Naive thymus-derived CD4-positive, alpha-beta T cell (primary cell): Measurements from ENCODE around the gene CCDC171. TPM values are rescaled to one million over a fixed set of nuclear protein-coding genes. Genes with fewer than 3 reads are reported as not detected.

Source experiments
- ATAC-seq: fragments of 150-1000 bp; cut with Tn5 transposase; 2 replicates; pipeline ENCODE4 v1.10.0; 2021; ENCODE audit warnings: mild to moderate bottlenecking, moderate library complexity
- CTCF ChIA-PET: fragments of 350-600 bp; sonication (Branson Sonifier 250); formaldehyde crosslinking; loops from one replicate; lab custom pipeline; 2021; ENCODE audit warnings: antibody characterized with exemption; lab: Charles Lee
- POLR2A ChIA-PET: fragments of 350-600 bp; sonication (Branson Sonifier 250); formaldehyde crosslinking; loops from one replicate; lab custom pipeline; 2021; ENCODE audit warnings: antibody characterized with exemption, inconsistent platforms; lab: Charles Lee
- DNase-seq, 9 donors: peaks; one replicate each; pipeline versions ENCODE4 v3.0.0 to v3.0.0-alpha.2; 2020 to 2022; ENCODE audit warnings: mixed read lengths in 1 of 9
- H3K27ac ChIP-seq: one replicate; pipeline ENCODE4 v1.7.0; 2013; ENCODE audit warnings: mild to moderate bottlenecking, low read depth, low read length, moderate library complexity
- H3K27me3 ChIP-seq, 2 donors: one replicate each; pipeline ENCODE4 v1.7.0; 2013; ENCODE audit warnings: low read length in 2 of 2, mild to moderate bottlenecking in 2 of 2, moderate library complexity in 2 of 2; ENCODE audit not compliant: control insufficient read depth in 2 of 2, insufficient read depth in 2 of 2
- H3K36me3 ChIP-seq, 3 experiments: 1 replicate in 2 of 3; 2 replicates in 1 of 3; pipeline ENCODE4 v1.7.0; 2013; ENCODE audit warnings: low read length in 3 of 3, mild to moderate bottlenecking in 3 of 3, moderate library complexity in 1 of 3; ENCODE audit not compliant: insufficient read depth in 3 of 3, control insufficient read depth in 2 of 3
- H3K4me1 ChIP-seq, 2 donors: one replicate each; pipeline ENCODE4 v1.7.0; 2013; ENCODE audit warnings: low read length in 2 of 2, mild to moderate bottlenecking in 2 of 2, moderate library complexity in 1 of 2; ENCODE audit not compliant: control insufficient read depth in 2 of 2, insufficient read depth in 2 of 2
- H3K4me3 ChIP-seq: 2 replicates; pipeline ENCODE4 v1.7.0; 2013; ENCODE audit warnings: mild to moderate bottlenecking, low read length
- H3K9me3 ChIP-seq, 3 experiments: 1 replicate in 2 of 3; 2 replicates in 1 of 3; pipeline ENCODE4 v1.7.0; 2013; ENCODE audit warnings: low read length in 3 of 3; ENCODE audit not compliant: control insufficient read depth in 2 of 3
- H3K27ac Mint-ChIP-seq, 9 donors: one replicate each; pipeline ENCODE4 v1.8.0; 2020 to 2022; ENCODE audit warnings: mixed read lengths in 9 of 9, mild to moderate bottlenecking in 8 of 9, moderate library complexity in 5 of 9, inconsistent platforms in 2 of 9
- H3K27me3 Mint-ChIP-seq, 5 donors: one replicate each; pipeline ENCODE4 v1.8.0; 2021 to 2022; ENCODE audit warnings: mixed read lengths in 5 of 5, mild to moderate bottlenecking in 1 of 5
- H3K36me3 Mint-ChIP-seq, 5 donors: one replicate each; pipeline ENCODE4 v1.8.0; 2020 to 2022; ENCODE audit warnings: mixed read lengths in 5 of 5, mild to moderate bottlenecking in 3 of 5, inconsistent platforms in 1 of 5
- H3K4me1 Mint-ChIP-seq, 7 donors: one replicate each; pipeline ENCODE4 v1.8.0; 2020 to 2022; ENCODE audit warnings: mixed read lengths in 7 of 7, mild to moderate bottlenecking in 3 of 7, inconsistent platforms in 1 of 7
- H3K4me3 Mint-ChIP-seq, 10 donors: one replicate each; pipeline ENCODE4 v1.8.0; 2020 to 2022; ENCODE audit warnings: mild to moderate bottlenecking in 10 of 10, mixed read lengths in 10 of 10, moderate library complexity in 6 of 10, inconsistent platforms in 2 of 10
- H3K9me3 Mint-ChIP-seq, 11 donors: one replicate each; pipeline ENCODE4 v1.8.0; 2020 to 2022; ENCODE audit warnings: mixed read lengths in 11 of 11, mild to moderate bottlenecking in 4 of 11, inconsistent platforms in 1 of 11, moderate library complexity in 1 of 11
- intact Hi-C, 2 donors: fragments of 100-400 bp; cut with micrococcal nuclease; formaldehyde crosslinking; loops; one replicate each; pipeline ENCODE4 v1.15.1; 2023
- polyA plus RNA-seq, 2 donors: library from polyadenylated mRNA; unstranded; fragments of 300-500 nt; fragmentation: Illumina TruSeq; gene quantifications; one replicate each; pipeline ENCODE4 v1.2.3, GENCODE V29; 2021
- total RNA-seq, 6 experiments: library from RNA in 5 of 6; stranded (reverse) in 5 of 6; gene quantifications; 1 replicate in 5 of 6; 2 replicates in 1 of 6; pipeline ENCODE4 v1.2.3 and lab custom pipeline; 2021 to 2026

The CCDC171 gene
- total and polyA plus RNA-seq, 7 experiments from 2014 or later = 0.19 to 3.7 (median 1.1) TPM

DNA sequence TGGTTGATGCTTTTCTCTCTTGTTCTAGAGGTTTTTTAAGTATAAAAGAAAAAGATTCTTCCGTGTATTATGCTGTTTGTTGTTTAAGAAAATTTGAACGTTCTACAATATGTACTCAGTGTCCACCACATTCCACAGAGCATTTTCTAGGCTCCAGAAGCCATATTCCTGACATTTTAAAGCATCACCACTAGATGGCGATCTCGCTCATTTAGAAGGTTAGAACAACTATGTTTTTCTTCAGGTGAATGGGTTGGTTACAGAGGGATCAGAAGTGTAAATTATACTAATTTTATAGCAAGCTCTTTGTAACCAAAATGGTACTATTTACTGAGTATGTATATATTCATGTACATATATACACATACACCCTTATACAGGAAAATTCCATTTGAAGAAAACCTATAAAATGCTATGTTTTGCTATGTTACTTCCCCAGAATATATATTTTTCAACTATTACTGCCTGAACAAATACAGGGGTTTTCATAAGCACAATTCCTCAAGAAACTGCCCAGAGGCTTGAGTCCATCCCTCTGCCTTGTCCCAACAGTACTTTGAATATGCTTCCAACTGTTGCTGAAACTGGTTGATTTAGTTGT, 284.3 kb downstream of the CCDC171 start:
- H3K27me3 Mint-ChIP-seq = no peaks in the 10 kb centered on the region
- POLR2A ChIA-PET = no interaction called here
- H3K27ac ChIP-seq = no peak overlapping the region
- H3K4me3 ChIP-seq = no peak overlapping the region
- no peak overlapping the region for H3K4me3 Mint-ChIP-seq
- CTCF ChIA-PET = interaction anchor here (1.2 kb wide), 1 partner anchor 30 kb away, joined by 3 read pairs; no protein-coding TSS in a partner anchor
- no peaks in the 10 kb centered on the region for H3K27me3 ChIP-seq
- no peaks in the 10 kb centered on the region for H3K9me3 ChIP-seq
- H3K36me3 Mint-ChIP-seq = no peaks in the 10 kb centered on the region
- DNase-seq = peak in 5 of 9 donors; percentile 13 to 41 (median 24)
- H3K4me1 Mint-ChIP-seq = peaks cover 0 to 4% (median 0%) of the 10 kb centered on the region in 7 donors
- H3K27ac Mint-ChIP-seq = no peak overlapping the region
- H3K36me3 ChIP-seq = no peaks in the 10 kb centered on the region
- H3K9me3 Mint-ChIP-seq = no peaks in the 10 kb centered on the region
- peak; percentile 50 for ATAC-seq
- intact Hi-C loops = loop anchor here in 1 of 2 donors (1.0 kb wide), 1 partner anchor 296 kb away; no protein-coding TSS in a partner anchor
- no peaks in the 10 kb centered on the region for H3K4me1 ChIP-seq

DNA sequence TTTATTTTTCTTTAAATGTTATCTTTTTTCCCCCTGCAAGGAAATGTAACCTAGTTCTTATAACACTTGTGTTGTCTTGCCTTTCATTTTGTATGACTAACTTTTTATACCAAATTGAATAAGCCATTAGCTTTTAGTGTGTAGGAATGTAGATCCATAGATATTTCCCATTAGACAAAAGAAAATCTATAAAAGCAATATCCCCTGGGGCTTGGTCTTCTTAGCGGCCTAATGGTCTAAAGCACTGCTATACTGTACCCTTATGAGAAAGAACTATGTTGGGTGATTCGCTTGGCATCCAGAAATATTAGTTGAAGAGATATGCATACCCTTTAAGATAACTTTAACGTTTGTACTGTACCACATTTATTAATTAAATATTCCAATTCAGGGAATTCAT, 289.2 kb downstream of the CCDC171 start:
- Histone ChIP-seq H3K27me3 (no peaks in the 10 kb centered on the region), H3K27ac (no peak overlapping the region), H3K36me3 (no peaks in the 10 kb centered on the region), H3K4me3 (no peak overlapping the region), H3K4me1 (no peaks in the 10 kb centered on the region), H3K9me3 (no peaks in the 10 kb centered on the region)
- Mint-ChIP-seq H3K9me3 (no peaks in the 10 kb centered on the region), H3K36me3 (no peaks in the 10 kb centered on the region), H3K4me3 (no peak overlapping the region), H3K4me1 (peaks cover 0 to 2% (median 0%) of the 10 kb centered on the region in 7 donors), H3K27ac (no peak overlapping the region), H3K27me3 (no peaks in the 10 kb centered on the region)
- ChIA-PET CTCF (no interaction called here), POLR2A (no interaction called here)
- intact Hi-C loops = no loop called here
- ATAC-seq = no peak
- DNase-seq = no peak

DNA sequence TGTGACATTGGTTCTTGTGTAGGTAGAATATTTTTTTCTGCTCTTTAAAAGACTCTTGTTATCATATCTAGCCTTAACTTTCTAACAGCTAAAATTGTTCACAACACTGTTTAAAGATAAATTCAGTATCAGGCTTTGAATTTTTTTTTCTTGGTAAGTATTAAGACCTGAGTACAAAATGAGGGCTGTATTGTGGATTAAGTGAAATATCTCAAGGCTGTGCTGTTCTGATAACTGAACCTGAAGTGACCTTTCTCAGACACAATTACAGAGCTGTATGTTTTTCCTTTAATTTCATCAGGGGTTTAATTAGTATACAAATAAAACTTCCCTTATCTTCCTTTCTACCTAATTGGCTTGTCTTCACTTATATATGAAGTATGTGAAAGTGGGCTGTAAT, 290.5 kb downstream of the CCDC171 start:
- CTCF ChIA-PET = interaction anchor here (0.9 kb wide), 1 partner anchor 30 kb away, joined by 3 read pairs; no protein-coding TSS in a partner anchor
- Histone ChIP-seq H3K4me1 (no peaks in the 10 kb centered on the region), H3K9me3 (no peaks in the 10 kb centered on the region), H3K36me3 (no peaks in the 10 kb centered on the region), H3K27ac (no peak overlapping the region), H3K27me3 (no peaks in the 10 kb centered on the region), H3K4me3 (no peak overlapping the region)
- H3K27me3 Mint-ChIP-seq = no peaks in the 10 kb centered on the region
- intact Hi-C loops = no loop called here
- ATAC-seq = no peak
- H3K27ac Mint-ChIP-seq = no peak overlapping the region
- no peak overlapping the region for H3K4me3 Mint-ChIP-seq
- no peaks in the 10 kb centered on the region for H3K36me3 Mint-ChIP-seq
- no peaks in the 10 kb centered on the region for H3K4me1 Mint-ChIP-seq
- POLR2A ChIA-PET = no interaction called here
- no peaks in the 10 kb centered on the region for H3K9me3 Mint-ChIP-seq
- DNase-seq = no peak

DNA sequence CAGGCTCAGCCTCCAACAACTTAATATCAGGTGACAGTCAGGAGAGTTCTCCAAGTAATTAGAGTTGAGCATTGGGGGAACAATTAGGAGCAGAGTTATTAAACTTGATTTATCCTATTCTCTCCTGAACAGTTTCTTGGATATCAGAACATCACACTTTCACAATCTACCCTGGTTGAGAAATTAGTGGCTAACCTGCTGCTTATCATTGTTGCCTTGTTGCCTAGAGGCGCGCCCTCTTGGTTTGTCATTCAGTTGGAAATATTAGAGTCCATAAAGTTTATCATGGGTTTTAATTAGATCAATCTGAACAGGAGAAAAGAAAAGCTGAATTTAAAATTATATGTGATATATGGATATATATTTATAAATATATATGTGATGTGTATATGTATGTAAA, 291.1 kb downstream of the CCDC171 start:
- no peak overlapping the region for H3K4me3 ChIP-seq
- no peaks in the 10 kb centered on the region for H3K9me3 ChIP-seq
- H3K4me1 Mint-ChIP-seq = no peaks in the 10 kb centered on the region
- H3K36me3 ChIP-seq = no peaks in the 10 kb centered on the region
- intact Hi-C loops = no loop called here
- no peaks in the 10 kb centered on the region for H3K4me1 ChIP-seq
- no peak for DNase-seq
- ChIA-PET POLR2A (no interaction called here), CTCF (interaction anchor here (0.9 kb wide), 1 partner anchor 29 kb away, joined by 3 read pairs; no protein-coding TSS in a partner anchor)
- ATAC-seq = no peak
- no peaks in the 10 kb centered on the region for H3K9me3 Mint-ChIP-seq
- H3K27me3 ChIP-seq = no peaks in the 10 kb centered on the region
- no peak overlapping the region for H3K27ac Mint-ChIP-seq
- H3K4me3 Mint-ChIP-seq = no peak overlapping the region
- H3K27me3 Mint-ChIP-seq = no peaks in the 10 kb centered on the region
- H3K36me3 Mint-ChIP-seq = no peaks in the 10 kb centered on the region
- H3K27ac ChIP-seq = no peak overlapping the region

DNA sequence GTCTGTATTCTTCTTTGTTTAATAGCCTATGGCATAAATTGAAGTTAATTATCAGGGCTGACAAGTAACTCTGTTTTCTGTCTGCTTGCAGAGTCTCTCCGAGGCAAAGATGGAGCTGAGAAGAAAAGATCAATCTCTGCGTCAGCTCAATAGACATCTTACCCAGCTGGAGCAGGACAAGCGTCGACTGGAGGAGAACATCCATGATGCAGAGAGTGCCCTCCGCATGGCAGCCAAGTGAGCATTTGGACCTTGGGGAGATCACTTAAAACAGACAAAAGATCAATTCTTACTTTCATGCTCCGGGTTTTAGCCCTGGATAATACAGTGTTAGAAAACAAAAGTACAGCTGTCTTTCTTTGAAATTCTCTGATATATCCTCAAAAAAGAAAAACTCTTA, 293.8 kb downstream of the CCDC171 start:
- DNase-seq (no peak), ATAC-seq (no peak)
- ChIA-PET CTCF (no interaction called here), POLR2A (no interaction called here)
- Histone ChIP-seq H3K9me3 (no peaks in the 10 kb centered on the region), H3K36me3 (no peaks in the 10 kb centered on the region), H3K27me3 (no peaks in the 10 kb centered on the region), H3K4me3 (no peak overlapping the region), H3K4me1 (no peaks in the 10 kb centered on the region), H3K27ac (no peak overlapping the region)
- intact Hi-C loops = no loop called here
- H3K27me3 Mint-ChIP-seq = no peaks in the 10 kb centered on the region
- H3K4me3 Mint-ChIP-seq = no peak overlapping the region
- no peak overlapping the region for H3K27ac Mint-ChIP-seq
- no peaks in the 10 kb centered on the region for H3K4me1 Mint-ChIP-seq
- no peaks in the 10 kb centered on the region for H3K9me3 Mint-ChIP-seq
- no peaks in the 10 kb centered on the region for H3K36me3 Mint-ChIP-seq

DNA sequence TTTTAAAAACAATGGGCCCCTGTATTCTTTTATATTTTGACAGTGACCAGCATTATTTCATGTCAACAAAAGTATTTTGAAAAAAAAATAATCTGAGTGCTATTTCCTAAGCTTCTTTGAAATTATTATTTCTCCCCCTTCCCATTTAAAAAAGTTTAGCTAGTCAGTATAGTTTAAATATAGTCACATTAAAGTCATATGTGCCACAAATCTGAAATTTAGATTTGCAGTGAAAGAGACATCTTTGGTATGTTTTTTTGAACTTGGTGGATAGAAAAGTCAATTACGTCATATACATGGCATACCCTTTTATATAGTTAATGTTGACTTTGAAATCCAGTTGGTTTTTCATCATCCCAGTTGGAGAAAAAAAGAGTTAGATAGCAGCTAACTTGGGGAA, 297.0 kb downstream of the CCDC171 start:
- H3K4me3 Mint-ChIP-seq = no peak overlapping the region
- Histone ChIP-seq H3K27me3 (no peaks in the 10 kb centered on the region), H3K36me3 (no peaks in the 10 kb centered on the region), H3K4me3 (no peak overlapping the region), H3K9me3 (no peaks in the 10 kb centered on the region), H3K4me1 (no peaks in the 10 kb centered on the region), H3K27ac (no peak overlapping the region)
- ChIA-PET CTCF (no interaction called here), POLR2A (no interaction called here)
- no peaks in the 10 kb centered on the region for H3K4me1 Mint-ChIP-seq
- no peak for ATAC-seq
- no peaks in the 10 kb centered on the region for H3K36me3 Mint-ChIP-seq
- no peaks in the 10 kb centered on the region for H3K27me3 Mint-ChIP-seq
- DNase-seq = no peak
- intact Hi-C loops = no loop called here
- H3K27ac Mint-ChIP-seq = no peak overlapping the region
- H3K9me3 Mint-ChIP-seq = no peaks in the 10 kb centered on the region

DNA sequence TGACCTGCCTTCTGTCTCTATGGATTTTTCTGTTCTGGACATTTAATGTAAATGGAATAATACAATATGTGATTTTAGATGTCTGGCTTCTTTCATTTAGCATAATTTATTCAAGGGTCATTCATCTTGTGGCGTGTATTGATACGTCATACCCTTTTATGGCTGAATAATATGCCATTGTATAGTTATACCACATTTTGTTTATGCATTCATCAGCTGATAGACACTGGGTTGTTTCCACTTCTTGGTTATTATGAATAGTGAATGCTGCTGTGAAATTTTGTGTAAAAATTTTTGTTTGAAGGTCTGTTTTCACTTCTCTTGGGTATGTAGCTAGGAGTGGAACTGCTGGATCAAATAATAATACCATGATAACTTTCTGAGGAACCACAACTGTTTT, 298.9 kb downstream of the CCDC171 start:
- no peaks in the 10 kb centered on the region for H3K4me1 Mint-ChIP-seq
- no peaks in the 10 kb centered on the region for H3K9me3 ChIP-seq
- ChIA-PET CTCF (no interaction called here), POLR2A (no interaction called here)
- intact Hi-C loops = no loop called here
- H3K27me3 ChIP-seq = no peaks in the 10 kb centered on the region
- no peak overlapping the region for H3K4me3 Mint-ChIP-seq
- H3K9me3 Mint-ChIP-seq = peaks cover 0 to 2% (median 0%) of the 10 kb centered on the region in 11 donors
- H3K27ac ChIP-seq = no peak overlapping the region
- no peaks in the 10 kb centered on the region for H3K36me3 ChIP-seq
- H3K27me3 Mint-ChIP-seq = no peaks in the 10 kb centered on the region
- no peaks in the 10 kb centered on the region for H3K4me1 ChIP-seq
- H3K36me3 Mint-ChIP-seq = no peaks in the 10 kb centered on the region
- H3K27ac Mint-ChIP-seq = no peak overlapping the region
- no peak for DNase-seq
- ATAC-seq = no peak
- H3K4me3 ChIP-seq = no peak overlapping the region
